GM18526 (cell line): Measurements from ENCODE around the gene BTF3L4.

Experiments
- POLR2A ChIP-seq: IDR thresholded peaks from 3 replicates; pipeline ENCODE4 v1.6.1; 2011; ENCODE audit not compliant: insufficient read length; ENCODE audit errors: extremely low read depth

The BTF3L4 gene

GRCh38 chr1:52102336-52103013 lies 46.4 kb downstream of the BTF3L4 start:
- no peak for TF ChIP-seq POLR2A

- no peak for TF ChIP-seq POLR2A
Observed at GRCh38 chr1:52111492-52111891, 55.4 kb downstream of the BTF3L4 start.

- TF ChIP-seq POLR2A = no peak
Observed at GRCh38 chr1:52112489-52112888, 56.4 kb downstream of the BTF3L4 start.

- no peak for TF ChIP-seq POLR2A
Observed at GRCh38 chr1:52119301-52120079, 63.4 kb downstream of the BTF3L4 start.

GRCh38 chr1:52122384-52122783 lies 66.3 kb downstream of the BTF3L4 start:
- no peak for TF ChIP-seq POLR2A

GRCh38 chr1:52123622-52124021 lies 67.5 kb downstream of the BTF3L4 start:
- TF ChIP-seq POLR2A = no peak

- no peak for TF ChIP-seq POLR2A
Observed at GRCh38 chr1:52125736-52126359, 69.8 kb downstream of the BTF3L4 start.

- no peak for TF ChIP-seq POLR2A
Observed at GRCh38 chr1:52127181-52128180, 71.4 kb downstream of the BTF3L4 start.

- TF ChIP-seq POLR2A = no peak
Observed at GRCh38 chr1:52139817-52140540, 83.9 kb downstream of the BTF3L4 start.
